ENCODE measurements around the gene TRMT2B. TPM values are rescaled to one million over a fixed set of nuclear protein-coding genes. Genes with fewer than 3 reads are reported as not detected.

Gene TRMT2B
- total RNA-seq, 1 experiment from 2014 or later: 9.5 TPM

- no peak for ATAC-seq
- H3K79me2 ChIP-seq (ENCODE audit: insufficient read depth, low read length): no peaks in the 10 kb centered on the region
- BruUV-seq (replicated peaks): no TSS peak
- DNase-seq (ENCODE audit: low read depth, low spot score): no peak
- H3K9ac ChIP-seq (ENCODE audit: low read length): no peak overlapping the region
- ChIA-PET RAD21 (ENCODE audit: low non-redundant PET in 1 of 2, low total read pairs in 2 of 2, uncharacterized antibody in 2 of 2, unreplicated experiment in 2 of 2) (no interaction called here), CTCF (no interaction called here), POLR2A (no interaction called here)
- H3K36me3 ChIP-seq (ENCODE audit: control insufficient read depth in 1 of 2, insufficient read depth in 2 of 2, low read length in 2 of 2): no peaks in the 10 kb centered on the region; a peak in 1 of 4 replicates
- no peak overlapping the region for H3K4me3 ChIP-seq (replicated peaks in 1 of 2; ENCODE audit: low read depth in 1 of 2, low read length in 2 of 2)
- intact Hi-C loops (cut with micrococcal nuclease): no loop called here
- no peak for TF ChIP-seq JUND (IDR thresholded peaks at IDR 0.05)
- no peak for TF ChIP-seq FOSL1 (IDR thresholded peaks at IDR 0.05; ENCODE audit: low read depth)
- TF ChIP-seq TCF7L2 (IDR thresholded peaks at IDR 0.05; ENCODE audit: borderline replicate concordance, extremely low read depth, insufficient read depth, insufficient read length): no peak
- TF ChIP-seq, protein P1, sequence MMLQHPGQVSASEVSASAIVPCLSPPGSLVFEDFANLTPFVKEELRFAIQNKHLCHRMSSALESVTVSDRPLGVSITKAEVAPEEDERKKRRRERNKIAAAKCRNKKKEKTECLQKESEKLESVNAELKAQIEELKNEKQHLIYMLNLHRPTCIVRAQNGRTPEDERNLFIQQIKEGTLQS (IDR thresholded peaks at IDR 0.05): no peak
- no peak overlapping the region for H2AFZ ChIP-seq (ENCODE audit: low read depth, low read length, poor library complexity, severe bottlenecking)
- H3K27me3 ChIP-seq (ENCODE audit: insufficient read depth, low read length): no peaks in the 10 kb centered on the region
- H3K4me1 ChIP-seq (ENCODE audit: control insufficient read depth in 1 of 2, insufficient read depth in 2 of 2, low read length in 2 of 2): no peaks in the 10 kb centered on the region
- no peak overlapping the region for H3K4me2 ChIP-seq (ENCODE audit: low read length)
- no peaks in the 10 kb centered on the region for H4K20me1 ChIP-seq (ENCODE audit: insufficient read depth)
- no peaks in the 10 kb centered on the region for H3K9me2 ChIP-seq (ENCODE audit: insufficient read depth)
- no peaks in the 10 kb centered on the region for H3K9me3 ChIP-seq (ENCODE audit: control insufficient read depth in 1 of 2, insufficient read depth in 1 of 2, low read depth in 1 of 2, low read length in 2 of 2)
- no peak overlapping the region for H3K27ac ChIP-seq (ENCODE audit: low read depth, low read length)
Measured at GRCh38 chrX:101029665-101030064, 22.2 kb downstream of the TRMT2B start.

DNA sequence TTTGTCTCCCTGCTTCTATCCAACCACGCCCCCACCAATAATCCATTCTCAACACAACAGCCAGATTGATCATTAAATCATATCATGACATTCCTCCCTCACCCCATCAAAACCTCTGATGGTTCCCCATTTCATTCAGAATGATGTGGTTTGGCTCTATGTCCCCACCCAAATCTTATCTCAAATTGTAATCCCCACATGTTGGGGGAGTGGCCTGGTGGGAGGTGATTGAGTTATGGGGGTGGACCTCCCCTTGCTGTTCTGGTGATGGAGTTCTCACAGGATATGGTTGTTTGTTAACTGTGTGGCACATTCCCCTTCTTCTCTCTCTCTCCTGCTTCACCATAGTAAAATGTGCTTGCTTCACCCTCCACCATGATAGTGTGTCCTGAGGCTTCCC is 23.3 kb downstream of the TRMT2B start:
- Histone ChIP-seq H3K9ac (ENCODE audit: low read length) (no peak overlapping the region), H3K27ac (ENCODE audit: low read depth, low read length) (no peak overlapping the region), H3K4me3 (replicated peaks in 1 of 2; ENCODE audit: low read depth in 1 of 2, low read length in 2 of 2) (no peak overlapping the region), H3K4me2 (ENCODE audit: low read length) (no peak overlapping the region), H3K79me2 (ENCODE audit: insufficient read depth, low read length) (no peaks in the 10 kb centered on the region), H3K4me1 (ENCODE audit: control insufficient read depth in 1 of 2, insufficient read depth in 2 of 2, low read length in 2 of 2) (no peaks in the 10 kb centered on the region), H3K27me3 (ENCODE audit: insufficient read depth, low read length) (no peaks in the 10 kb centered on the region), H2AFZ (ENCODE audit: low read depth, low read length, poor library complexity, severe bottlenecking) (no peak overlapping the region), H3K9me3 (ENCODE audit: control insufficient read depth in 1 of 2, insufficient read depth in 1 of 2, low read depth in 1 of 2, low read length in 2 of 2) (no peaks in the 10 kb centered on the region), H3K36me3 (ENCODE audit: control insufficient read depth in 1 of 2, insufficient read depth in 2 of 2, low read length in 2 of 2) (no peaks in the 10 kb centered on the region; a peak in 1 of 4 replicates), H3K9me2 (ENCODE audit: insufficient read depth) (no peaks in the 10 kb centered on the region), H4K20me1 (ENCODE audit: insufficient read depth) (no peaks in the 10 kb centered on the region)
- intact Hi-C loops (cut with micrococcal nuclease): no loop called here
- ChIA-PET RAD21 (ENCODE audit: low non-redundant PET in 1 of 2, low total read pairs in 2 of 2, uncharacterized antibody in 2 of 2, unreplicated experiment in 2 of 2) (no interaction called here), CTCF (no interaction called here), POLR2A (no interaction called here)
- no peak for TF ChIP-seq ZNF274 (IDR thresholded peaks at IDR 0.05; ENCODE audit: low read depth, low read length)
- no peak for TF ChIP-seq ELF1 (IDR thresholded peaks at IDR 0.05; ENCODE audit: borderline replicate concordance, low read depth)
- no peak for ATAC-seq
- no TSS peak for BruUV-seq (replicated peaks)
- DNase-seq (ENCODE audit: low read depth, low spot score): no peak

All from HCT116 (cell line).